ENCODE results near the gene RASGEF1B. TPM values are rescaled to one million over a fixed set of nuclear protein-coding genes. Genes with fewer than 3 reads are reported as not detected.

Gene RASGEF1B
- total and polyA plus RNA-seq, 9 of the 15 experiments (the other 6 are each of a cell fraction or from before 2014, with no cell fraction given), result 0.04 to 0.57 (median 0.22) TPM

DNA sequence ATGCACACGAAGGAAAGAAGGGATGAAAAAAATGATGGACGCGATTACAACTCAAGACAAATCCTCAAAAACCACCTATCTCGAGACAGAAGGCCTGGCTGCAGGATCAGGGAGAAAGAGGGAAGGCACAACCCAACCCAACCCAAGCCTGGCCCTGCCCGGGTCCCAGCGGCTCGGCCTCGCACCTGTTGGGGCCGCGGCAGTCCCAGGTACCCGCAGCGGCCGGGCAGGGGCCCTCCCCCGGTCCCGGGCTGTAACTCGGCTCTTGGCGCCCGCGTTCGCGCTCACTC lies 464 bp downstream of the RASGEF1B start:
- H3K9me3 ChIP-seq (replicated peaks; ENCODE audit: control insufficient read depth, insufficient read depth, low read depth, low read length), result no peaks in the 10 kb centered on the region
- H3K36me3 ChIP-seq (ENCODE audit: control insufficient read depth, insufficient read depth, low read length), result no peaks in the 10 kb centered on the region
- H3K9me1 ChIP-seq (ENCODE audit: control insufficient read depth, insufficient read depth, low read length), result no peaks in the 10 kb centered on the region
- WGBS (ENCODE audit: insufficient coverage, low coverage, missing lambda C conversion rate), result under 1% methylated on average over 20 of the region's 21 CpGs
- ChIA-PET CTCF (ENCODE audit: low intra/inter-chr PET ratio) (no interaction called here), POLR2A (interaction anchor here (0.6 to 1.0 kb wide), 2 partner anchors 8 to 1407 kb away, joined by 3 to 4 read pairs; no protein-coding TSS in a partner anchor)
- H3K79me2 ChIP-seq (ENCODE audit: control insufficient read depth, insufficient read depth, low read length), result no peaks in the 10 kb centered on the region
- no peak for FAIRE-seq
- H3K4me2 ChIP-seq (ENCODE audit: insufficient read depth, low read length), result peak overlapping the region; percentile 78
- peak overlapping the region; percentile 87 for H2AFZ ChIP-seq (ENCODE audit: low read depth, low read length)
- no peak for ATAC-seq
- no peak for TF ChIP-seq ZNF3 (CRISPR knock-in tag; IDR thresholded peaks at IDR 0.05)
- TF ChIP-seq, protein P1, sequence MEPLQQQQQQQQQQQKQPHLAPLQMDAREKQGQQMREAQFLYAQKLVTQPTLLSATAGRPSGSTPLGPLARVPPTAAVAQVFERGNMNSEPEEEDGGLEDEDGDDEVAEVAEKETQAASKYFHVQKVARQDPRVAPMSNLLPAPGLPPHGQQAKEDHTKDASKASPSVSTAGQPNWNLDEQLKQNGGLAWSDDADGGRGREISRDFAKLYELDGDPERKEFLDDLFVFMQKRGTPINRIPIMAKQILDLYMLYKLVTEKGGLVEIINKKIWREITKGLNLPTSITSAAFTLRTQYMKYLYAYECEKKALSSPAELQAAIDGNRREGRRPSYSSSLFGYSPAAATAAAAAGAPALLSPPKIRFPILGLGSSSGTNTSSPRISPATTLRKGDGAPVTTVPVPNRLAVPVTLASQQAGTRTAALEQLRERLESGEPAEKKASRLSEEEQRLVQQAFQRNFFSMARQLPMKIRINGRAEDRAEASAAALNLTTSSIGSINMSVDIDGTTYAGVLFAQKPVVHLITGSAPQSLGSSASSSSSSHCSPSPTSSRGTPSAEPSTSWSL (CRISPR knock-in tag; IDR thresholded peaks at IDR 0.05; ENCODE audit: borderline replicate concordance), result no peak
- no peak for TF ChIP-seq THRAP3 (IDR thresholded peaks at IDR 0.05; ENCODE audit: borderline replicate concordance)
- 0 out of 2 replicates have a peak, but pooled peaks have one; percentile 8 for TF ChIP-seq TGIF2 (CRISPR knock-in tag; IDR thresholded peaks at IDR 0.05)
- H3K4me3 ChIP-seq, result peak overlapping the region; percentile 64
- BruUV-seq (replicated peaks), result no TSS peak
- H3K9ac ChIP-seq (ENCODE audit: insufficient read depth in 1 of 2, low read depth in 2 of 2, low read length in 2 of 2), result peak overlapping the region; percentile 15 to 91; a peak in 3 of 4 replicates
- peaks cover 17 to 24% of the 10 kb centered on the region in 2 experiments for H3K27me3 ChIP-seq (ENCODE audit: control insufficient read depth in 2 of 2, insufficient read depth in 2 of 2, low read length in 2 of 2)
- no peak overlapping the region for H3K27ac ChIP-seq (ENCODE audit: extremely low read depth, low read depth, low read length)
- DNase-seq (ENCODE audit: extremely low read depth in 1 of 4, low spot score in 3 of 4), result no peak
- H3K4me1 ChIP-seq (replicated peaks in 1 of 2; ENCODE audit: control insufficient read depth in 2 of 2, insufficient read depth in 2 of 2, low read length in 2 of 2), result peaks cover 19% of the 10 kb centered on the region in 2 experiments; a peak in 4 of 5 replicates
- in situ Hi-C loops (cut with MboI) (no loop called here), intact Hi-C loops (cut with micrococcal nuclease) (loop anchor here (1.0 kb wide), 1 partner anchor 731 kb away; no protein-coding TSS in a partner anchor)
- no peaks in the 10 kb centered on the region for H4K20me1 ChIP-seq (replicated peaks; ENCODE audit: control insufficient read depth, insufficient read depth, low read length)

Data from K562 (cell line).